GM12892 (cell line): ENCODE results near the gene TM9SF4.

ENCODE experiments used
- POLR2A ChIP-seq: IDR thresholded peaks from 2 replicates; pipeline ENCODE4 v1.6.1; 2011; ENCODE audit warnings: low read depth, low read length, control low read depth
- POLR2AphosphoS5 ChIP-seq: IDR thresholded peaks from 2 replicates; pipeline ENCODE4 v1.6.1; 2011; ENCODE audit warnings: low read depth, low read length, control low read depth
- TAF1 ChIP-seq: IDR thresholded peaks from 2 replicates; pipeline ENCODE4 v1.6.1; 2011; ENCODE audit warnings: low read depth, mild to moderate bottlenecking, control low read depth, low read length, borderline replicate concordance

DNA sequence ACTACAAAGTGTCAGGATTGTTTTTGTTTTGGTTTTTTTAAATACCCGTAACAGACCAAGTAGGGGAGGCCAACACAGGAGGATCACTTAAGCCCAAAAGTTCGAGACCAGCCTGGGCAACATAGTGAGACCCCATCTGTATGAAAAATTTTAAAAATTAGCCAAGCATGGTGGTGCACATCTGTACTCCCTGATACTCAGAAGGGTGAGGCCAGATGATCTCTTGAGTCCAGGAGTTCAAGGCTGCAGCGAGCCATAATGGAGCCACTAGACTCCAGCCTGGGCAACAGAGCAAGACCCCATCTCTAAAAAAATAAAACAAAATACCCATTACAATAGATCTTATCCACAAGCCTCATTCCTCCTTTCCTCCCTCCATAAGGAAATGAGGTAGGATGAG, 28.7 kb upstream of the TM9SF4 start:
- TF ChIP-seq POLR2AphosphoS5 (no peak), POLR2A (no peak), TAF1 (no peak)
